Measurements from ENCODE around the gene SFRP2.

DNA sequence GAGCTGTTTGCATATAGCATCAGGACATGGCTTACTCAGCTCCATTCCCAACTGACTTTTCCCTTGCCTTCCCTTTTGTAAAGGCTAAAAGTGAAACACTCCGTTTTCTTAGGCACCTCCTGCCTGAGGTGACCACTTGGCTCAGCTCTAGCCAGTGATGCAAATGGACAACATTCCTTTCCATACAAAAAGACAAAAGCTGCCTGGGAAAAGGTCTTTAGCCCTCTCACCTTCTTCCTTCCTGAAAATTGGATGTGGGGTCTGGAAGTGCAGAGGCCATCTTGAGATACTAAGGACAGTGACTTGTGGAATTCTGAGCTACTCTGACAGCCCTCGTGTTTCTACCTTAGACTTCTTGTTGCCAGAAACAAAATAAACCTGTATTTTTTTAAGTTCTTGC is 27.7 kb upstream of the SFRP2 start:
- TF ChIP-seq, protein P1, sequence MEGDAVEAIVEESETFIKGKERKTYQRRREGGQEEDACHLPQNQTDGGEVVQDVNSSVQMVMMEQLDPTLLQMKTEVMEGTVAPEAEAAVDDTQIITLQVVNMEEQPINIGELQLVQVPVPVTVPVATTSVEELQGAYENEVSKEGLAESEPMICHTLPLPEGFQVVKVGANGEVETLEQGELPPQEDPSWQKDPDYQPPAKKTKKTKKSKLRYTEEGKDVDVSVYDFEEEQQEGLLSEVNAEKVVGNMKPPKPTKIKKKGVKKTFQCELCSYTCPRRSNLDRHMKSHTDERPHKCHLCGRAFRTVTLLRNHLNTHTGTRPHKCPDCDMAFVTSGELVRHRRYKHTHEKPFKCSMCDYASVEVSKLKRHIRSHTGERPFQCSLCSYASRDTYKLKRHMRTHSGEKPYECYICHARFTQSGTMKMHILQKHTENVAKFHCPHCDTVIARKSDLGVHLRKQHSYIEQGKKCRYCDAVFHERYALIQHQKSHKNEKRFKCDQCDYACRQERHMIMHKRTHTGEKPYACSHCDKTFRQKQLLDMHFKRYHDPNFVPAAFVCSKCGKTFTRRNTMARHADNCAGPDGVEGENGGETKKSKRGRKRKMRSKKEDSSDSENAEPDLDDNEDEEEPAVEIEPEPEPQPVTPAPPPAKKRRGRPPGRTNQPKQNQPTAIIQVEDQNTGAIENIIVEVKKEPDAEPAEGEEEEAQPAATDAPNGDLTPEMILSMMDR (conservative IDR thresholded peaks at IDR 0.05; ENCODE audit: low read length): no peak
- TF ChIP-seq EZH2phosphoT487 (IDR thresholded peaks at IDR 0.05; ENCODE audit: borderline replicate concordance, low read depth, low read length): no peak
